GM12872 (cell line): ENCODE results near the gene ATMIN.

Source experiments
- CTCF ChIP-seq: IDR thresholded peaks from 3 replicates; pipeline ENCODE4 v1.5.1; 2011; ENCODE audit warnings: low read depth, mild to moderate bottlenecking, low read length, moderate library complexity; ENCODE audit not compliant: insufficient read depth

The ATMIN gene, protein sequence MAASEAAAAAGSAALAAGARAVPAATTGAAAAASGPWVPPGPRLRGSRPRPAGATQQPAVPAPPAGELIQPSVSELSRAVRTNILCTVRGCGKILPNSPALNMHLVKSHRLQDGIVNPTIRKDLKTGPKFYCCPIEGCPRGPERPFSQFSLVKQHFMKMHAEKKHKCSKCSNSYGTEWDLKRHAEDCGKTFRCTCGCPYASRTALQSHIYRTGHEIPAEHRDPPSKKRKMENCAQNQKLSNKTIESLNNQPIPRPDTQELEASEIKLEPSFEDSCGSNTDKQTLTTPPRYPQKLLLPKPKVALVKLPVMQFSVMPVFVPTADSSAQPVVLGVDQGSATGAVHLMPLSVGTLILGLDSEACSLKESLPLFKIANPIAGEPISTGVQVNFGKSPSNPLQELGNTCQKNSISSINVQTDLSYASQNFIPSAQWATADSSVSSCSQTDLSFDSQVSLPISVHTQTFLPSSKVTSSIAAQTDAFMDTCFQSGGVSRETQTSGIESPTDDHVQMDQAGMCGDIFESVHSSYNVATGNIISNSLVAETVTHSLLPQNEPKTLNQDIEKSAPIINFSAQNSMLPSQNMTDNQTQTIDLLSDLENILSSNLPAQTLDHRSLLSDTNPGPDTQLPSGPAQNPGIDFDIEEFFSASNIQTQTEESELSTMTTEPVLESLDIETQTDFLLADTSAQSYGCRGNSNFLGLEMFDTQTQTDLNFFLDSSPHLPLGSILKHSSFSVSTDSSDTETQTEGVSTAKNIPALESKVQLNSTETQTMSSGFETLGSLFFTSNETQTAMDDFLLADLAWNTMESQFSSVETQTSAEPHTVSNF

GRCh38 chr16:81035398-81035974 lies at the start of gene ATMIN:
ATMIN (plus strand) TSS chr16:81035842; CDS start chr16:81035871, 29 bp downstream.
- TF ChIP-seq CTCF = peak; percentile 94

GRCh38 chr16:80986557-80986956 lies 49.1 kb upstream of the ATMIN start:
- no peak for TF ChIP-seq CTCF

DNA sequence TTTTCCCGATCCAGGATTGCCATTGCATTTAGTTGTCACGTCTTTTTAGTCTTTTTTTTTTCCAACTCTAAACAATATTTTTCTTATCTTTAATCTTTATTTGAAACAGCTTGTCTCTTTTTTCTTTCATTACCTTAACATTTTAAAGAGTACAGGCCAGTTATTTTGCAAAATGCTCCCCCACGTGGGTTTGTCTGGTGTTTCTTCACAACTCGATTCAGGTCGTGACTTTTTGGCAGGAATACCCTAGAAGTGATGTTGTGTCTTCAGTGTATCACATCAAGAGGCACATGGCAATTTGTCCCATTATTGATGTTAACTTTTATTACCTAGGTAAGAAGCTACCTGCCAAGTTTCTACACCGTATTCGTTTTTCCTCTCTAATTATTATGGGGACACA lies 46.9 kb upstream of the ATMIN start:
- no peak for TF ChIP-seq CTCF

GRCh38 chr16:80989801-80990200 lies 45.8 kb upstream of the ATMIN start:
- TF ChIP-seq CTCF = no peak

DNA sequence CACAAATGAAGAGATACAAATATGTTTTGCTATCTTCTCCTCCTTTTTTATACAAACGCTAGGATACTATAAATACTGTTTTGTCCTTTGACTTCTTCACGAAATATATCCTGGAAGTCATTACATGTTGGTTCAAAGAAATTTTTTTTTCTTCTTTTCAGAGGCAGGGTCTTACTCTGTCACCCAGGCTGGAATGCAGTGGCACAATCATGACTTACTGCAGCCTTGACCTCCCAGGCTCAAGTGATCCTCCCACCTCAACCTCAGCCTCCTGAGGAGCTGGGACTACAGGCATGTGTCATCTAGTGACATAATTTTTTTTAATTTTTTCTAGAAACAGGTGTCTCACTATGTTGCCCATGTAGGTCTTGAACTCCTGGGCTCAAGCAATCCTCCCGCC lies 45.1 kb upstream of the ATMIN start:
- no peak for TF ChIP-seq CTCF

GRCh38 chr16:80990978-80991377 lies 44.7 kb upstream of the ATMIN start:
- no peak for TF ChIP-seq CTCF

DNA sequence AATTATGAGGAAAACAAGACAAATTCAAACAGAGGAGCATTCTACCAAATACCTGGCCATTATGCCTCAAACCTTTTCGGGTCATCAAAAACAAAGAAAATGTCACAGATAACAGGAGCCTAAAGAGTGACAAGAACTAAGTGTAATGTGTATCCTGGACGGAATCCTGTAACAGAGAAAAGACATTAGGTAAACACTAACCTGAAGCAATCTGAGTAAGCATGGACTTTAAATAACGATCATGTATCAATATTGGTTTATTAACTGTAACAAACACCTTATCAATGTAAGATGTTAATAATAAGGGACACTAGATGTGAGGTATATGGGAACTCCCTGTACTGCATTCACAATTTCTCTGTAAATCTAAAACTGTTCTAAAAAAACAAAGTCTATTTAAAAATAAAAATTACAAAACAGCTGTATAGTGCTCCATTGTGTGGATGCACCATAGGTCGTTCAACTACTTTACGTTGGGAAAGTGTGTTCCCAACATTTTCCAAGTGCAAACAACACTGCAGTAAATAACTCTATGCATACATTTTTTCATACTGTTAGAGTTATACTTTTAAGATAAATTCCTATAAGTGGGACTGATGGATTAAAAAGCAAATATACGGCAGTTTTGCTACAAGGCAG lies 43.7 kb upstream of the ATMIN start:
- TF ChIP-seq CTCF = no peak
